Stimulated activated CD4-positive, alpha-beta T cell treated with anti-CD3 and anti-CD28 coated beads, TNF-alpha, amount 100 ng/mL, for 24 hours (primary cell): ENCODE measurements around the gene GAB2.
"Not testable (repeated sequence)": the region's sequence is repeated elsewhere in the genome, so short reads cannot be mapped to it uniquely, and the experiment has no call there.

ENCODE experiments used
- DNase-seq, 3 experiments: peaks; one replicate each; pipeline ENCODE4 v3.0.0-alpha.2; 2020; ENCODE audit warnings: low read depth in 3 of 3

GAB2 gene

GRCh38 chr11:78313181-78313795 is 104.3 kb downstream of the GAB2 start:
- no peak for DNase-seq

- DNase-seq: no peak
These were observed 104.9 kb downstream of the GAB2 start for GRCh38 chr11:78312712-78313111.

- DNase-seq: no peak
These were observed 105.8 kb downstream of the GAB2 start for GRCh38 chr11:78311702-78312371.

GRCh38 chr11:78310500-78310909 is 107.1 kb downstream of the GAB2 start:
- DNase-seq: no peak

- DNase-seq: no peak
These were observed 113.4 kb downstream of the GAB2 start for GRCh38 chr11:78304201-78304600.

- no peak for DNase-seq
These were observed 117.3 kb downstream of the GAB2 start for GRCh38 chr11:78300108-78300839.

- no peak for DNase-seq
These were observed 118.5 kb downstream of the GAB2 start for GRCh38 chr11:78299000-78299710.

GRCh38 chr11:78298291-78298771 is 119.3 kb downstream of the GAB2 start:
- no peak for DNase-seq

- no peak for DNase-seq
These were observed 121.4 kb downstream of the GAB2 start for GRCh38 chr11:78295991-78296930.

GRCh38 chr11:78295347-78295746 is 122.3 kb downstream of the GAB2 start:
- no peak for DNase-seq

GRCh38 chr11:78294100-78294499 is 123.5 kb downstream of the GAB2 start:
- DNase-seq: not testable (repeated sequence)

- no peak for DNase-seq
These were observed 124.1 kb downstream of the GAB2 start for GRCh38 chr11:78293536-78293935.

GRCh38 chr11:78292109-78292803 is 125.4 kb downstream of the GAB2 start:
- DNase-seq: no peak

GRCh38 chr11:78291503-78292108 is 126.0 kb downstream of the GAB2 start:
- DNase-seq: no peak

GRCh38 chr11:78290293-78291176 is 127.1 kb downstream of the GAB2 start:
- DNase-seq: no peak

- DNase-seq: no peak
These were observed 127.9 kb downstream of the GAB2 start for GRCh38 chr11:78289552-78290292.

GRCh38 chr11:78284260-78284659 is 133.4 kb downstream of the GAB2 start:
- no peak for DNase-seq

- no peak for DNase-seq
These were observed 134.8 kb downstream of the GAB2 start for GRCh38 chr11:78282821-78283220.
